NCI-H2081 treated with DMSO at 0.1 percent for 48 hours (cell line): Measurements from ENCODE around the gene DHX8.
"Not testable (repeated sequence)": the region's sequence is repeated elsewhere in the genome, so short reads cannot be mapped to it uniquely, and the experiment has no call there.

ENCODE experiments used
- DNase-seq: peaks from one replicate; lab custom pipeline; 2025; lab: John Stamatoyannopoulos, UW

The DHX8 gene

GRCh38 chr17:43461185-43461584 lies 22.6 kb upstream of the DHX8 start:
- no peak for DNase-seq

GRCh38 chr17:43462569-43462968 lies 21.2 kb upstream of the DHX8 start:
- DNase-seq = not testable (repeated sequence)

- no peak for DNase-seq
Measured at GRCh38 chr17:43463241-43463640, 20.5 kb upstream of the DHX8 start.

- DNase-seq = no peak
Measured at GRCh38 chr17:43464046-43464445, 19.7 kb upstream of the DHX8 start.

- DNase-seq = no peak
Measured at GRCh38 chr17:43465049-43465448, 18.7 kb upstream of the DHX8 start.

- no peak for DNase-seq
Measured at GRCh38 chr17:43467981-43468581, 15.7 kb upstream of the DHX8 start.

GRCh38 chr17:43468691-43469139 lies 15.1 kb upstream of the DHX8 start:
- no peak for DNase-seq

GRCh38 chr17:43469145-43469544 lies 14.6 kb upstream of the DHX8 start:
- no peak for DNase-seq

- no peak for DNase-seq
Measured at GRCh38 chr17:43471585-43472160, 12.1 kb upstream of the DHX8 start.

- DNase-seq = no peak
Measured at GRCh38 chr17:43475494-43476089, 8.2 kb upstream of the DHX8 start.

GRCh38 chr17:43476306-43476705 lies 7.5 kb upstream of the DHX8 start:
- DNase-seq = not testable (repeated sequence)

- peak; percentile 91 for DNase-seq
Measured at GRCh38 chr17:43477832-43478634, 5.7 kb upstream of the DHX8 start.

- DNase-seq = no peak
Measured at GRCh38 chr17:43479948-43480347, 3.8 kb upstream of the DHX8 start.

GRCh38 chr17:43482103-43483012 lies 1.4 kb upstream of the DHX8 start:
- no peak for DNase-seq

- no peak for DNase-seq
Measured at GRCh38 chr17:43490621-43491020, 6.8 kb downstream of the DHX8 start.

GRCh38 chr17:43509440-43509839 lies 25.7 kb downstream of the DHX8 start:
- DNase-seq = not testable (repeated sequence)

- not testable (repeated sequence) for DNase-seq
Measured at GRCh38 chr17:43511199-43511598, 27.4 kb downstream of the DHX8 start.

GRCh38 chr17:43515656-43516055 lies 31.9 kb downstream of the DHX8 start:
- DNase-seq = no peak

GRCh38 chr17:43517161-43517560 lies 33.4 kb downstream of the DHX8 start:
- no peak for DNase-seq

GRCh38 chr17:43517615-43518386 lies 34.0 kb downstream of the DHX8 start:
- DNase-seq = no peak

- DNase-seq = no peak
Measured at GRCh38 chr17:43521389-43521788, 37.6 kb downstream of the DHX8 start.
